ENCODE data around the gene NEU2. TPM values are rescaled to one million over a fixed set of nuclear protein-coding genes. Genes with fewer than 3 reads are reported as not detected.

Gene NEU2
- total and polyA plus RNA-seq, 2 of the 4 experiments (the other 2 are of a cell fraction), result not detected

- ATAC-seq (ENCODE audit: low read depth) (no peak), DNase-seq (no peak)
- Histone ChIP-seq H3K56ac (ENCODE audit: extremely low read depth, insufficient read depth, low read length) (no peak overlapping the region), H2AFZ (replicated peaks; ENCODE audit: low read length, poor library complexity) (peak overlapping the region; percentile 32), H3K36me3 (ENCODE audit: control insufficient read depth, insufficient read depth, low read length) (no peaks in the 10 kb centered on the region), H3K27me3 (ENCODE audit: control insufficient read depth, insufficient read depth, low read length) (peaks cover 19% of the 10 kb centered on the region), H3K14ac (replicated peaks; ENCODE audit: low read depth, low read length) (no peak overlapping the region), H3K27ac (ENCODE audit: insufficient read depth, low read length) (no peak overlapping the region), H2BK20ac (ENCODE audit: low read depth, low read length) (no peak overlapping the region), H2BK15ac (ENCODE audit: low read depth, low read length) (no peak overlapping the region), H3K9ac (ENCODE audit: low read depth, low read length) (no peak overlapping the region), H3K79me1 (ENCODE audit: low read depth in 1 of 2, low read length in 2 of 2) (no peaks in the 10 kb centered on the region), H4K91ac (ENCODE audit: insufficient read depth, low read depth, low read length) (no peak overlapping the region), H4K8ac (ENCODE audit: low read depth in 2 of 2, low read length in 2 of 2) (no peak overlapping the region), H3K23ac (ENCODE audit: low read depth, low read length) (no peak overlapping the region), H3K9me1 (ENCODE audit: insufficient read depth, low read length) (no peaks in the 10 kb centered on the region), H3K4me3 (ENCODE audit: insufficient read depth, low read depth, low read length) (no peak overlapping the region), H2BK5ac (ENCODE audit: low read depth, low read length, poor library complexity, severe bottlenecking) (no peak overlapping the region), H3K18ac (ENCODE audit: low read depth, low read length) (no peak overlapping the region), H3K4ac (ENCODE audit: low read depth, low read length) (no peak overlapping the region), H2AK5ac (ENCODE audit: low read depth, low read length) (no peak overlapping the region), H3K9me3 (ENCODE audit: control insufficient read depth, insufficient read depth, low read length) (no peaks in the 10 kb centered on the region), H2AK9ac (replicated peaks; ENCODE audit: low read depth, low read length, poor library complexity) (no peak overlapping the region), H3K4me2 (ENCODE audit: low read depth, low read length) (no peak overlapping the region), H3K4me1 (ENCODE audit: control insufficient read depth, insufficient read depth, low read length) (no peaks in the 10 kb centered on the region), H4K20me1 (ENCODE audit: insufficient read depth, low read length) (no peaks in the 10 kb centered on the region), H2BK120ac (ENCODE audit: low read depth, low read length) (no peak overlapping the region), H4K5ac (ENCODE audit: low read depth, low read length) (no peak overlapping the region)
- ChIA-PET POLR2A (ENCODE audit: unreplicated experiment) (no interaction called here), CTCF (no interaction called here)
- 75% methylated on average over 4 of the region's 20 CpGs; no CpG with 5 or more reads in 1 of the 2 experiments for WGBS, 2 experiments (ENCODE audit: extremely low coverage in 2 of 2, insufficient read length in 1 of 2)
- in situ Hi-C loops (cut with MboI; ENCODE audit: low sequenced_read_pairs), result no loop called here
- no peak for TF ChIP-seq USF2 (IDR thresholded peaks at IDR 0.05; ENCODE audit: low read depth, low read length)
- no peak for TF ChIP-seq SMC3 (IDR thresholded peaks at IDR 0.05; ENCODE audit: low read depth, low read length)
- TF ChIP-seq RFX5 (IDR thresholded peaks at IDR 0.05; ENCODE audit: low read depth, low read length), result no peak
- no peak for TF ChIP-seq NFE2L2 (IDR thresholded peaks at IDR 0.05; ENCODE audit: low read depth, low read length)
- TF ChIP-seq MXI1 (IDR thresholded peaks at IDR 0.05; ENCODE audit: borderline replicate concordance, low read depth, low read length), result no peak
- no peak for TF ChIP-seq BHLHE40 (IDR thresholded peaks at IDR 0.05; ENCODE audit: low read depth, low read length)
- TF ChIP-seq ELK1 (IDR thresholded peaks at IDR 0.05; ENCODE audit: borderline replicate concordance, low read depth, low read length), result no peak
- TF ChIP-seq CEBPB (IDR thresholded peaks at IDR 0.05; ENCODE audit: low read depth, low read length), result no peak
- no peak for TF ChIP-seq POLR2A (IDR thresholded peaks at IDR 0.05; ENCODE audit: low read depth, low read length)
- TF ChIP-seq RAD21 (IDR thresholded peaks at IDR 0.05; ENCODE audit: low read length), result no peak
- no peak for TF ChIP-seq RCOR1 (IDR thresholded peaks at IDR 0.05; ENCODE audit: insufficient replicate concordance, low read length)
- no peak for TF ChIP-seq CTCF (conservative IDR thresholded peaks at IDR 0.05; ENCODE audit: low read depth, low read length)
- TF ChIP-seq CHD1 (IDR thresholded peaks at IDR 0.05; ENCODE audit: low read depth, low read length), result no peak
- no peak for TF ChIP-seq MAFK (IDR thresholded peaks at IDR 0.05; ENCODE audit: low read depth, low read length)
- dilution Hi-C loops (cut with HindIII; ENCODE audit: low sequenced_read_pairs, unreplicated experiment), result no loop called here
- intact Hi-C loops (cut with micrococcal nuclease), result no loop called here
- no TSS peak for BruUV-seq (replicated peaks)
These were observed 31.4 kb upstream of the NEU2 start for GRCh38 chr2:233000886-233001750.

Data from IMR-90 (cell line).